ENCODE data around the gene UGT3A1. TPM values are rescaled to one million over a fixed set of nuclear protein-coding genes. Genes with fewer than 3 reads are reported as not detected.

The UGT3A1 gene
- total RNA-seq (2021), result 2.0 to 2.7 TPM (median 2.1 TPM) in 3 replicates
- Bru-seq, nascent RNA, result percentile 32 among the genes with signal in this experiment
- long read RNA-seq, experiment 1, full-length matches to known transcripts, result 4 of 10 reads
- long read RNA-seq, experiment 1, partial matches to known transcripts, result 1 of 10 reads
- long read RNA-seq, experiment 1, other reads (novel, unspliced or antisense), result 5 of 10 reads
- long read RNA-seq, experiment 2, partial matches to known transcripts, result 2 of 5 reads
- long read RNA-seq, experiment 2, other reads (novel, unspliced or antisense), result 3 of 5 reads
- long read RNA-seq, experiment 3, partial matches to known transcripts, result 1 of 1 reads
- long read RNA-seq, experiment 3, other reads (novel, unspliced or antisense), result 0 of 1 reads

- H3K27ac Mint-ChIP-seq, result no peak within 1 kb of the TSS
- H3K36me3 Mint-ChIP-seq, result no peaks in the 10 kb centered on the region
- H3K4me1 Mint-ChIP-seq, result peaks cover 13% of the 10 kb centered on the region
- POLR2A ChIA-PET, result interaction anchor here (0.5 kb wide), 1 partner anchor 588 kb away, joined by 3 read pairs; no protein-coding TSS in a partner anchor
- peak; percentile 59 for DNase-seq (ENCODE audit: low spot score)
- peak within 1 kb of the TSS; percentile 87 for H3K4me3 Mint-ChIP-seq
- TF ChIP-seq NFATC4 (CRISPR knock-in tag; IDR thresholded peaks at IDR 0.05) (no peak), IRF1 (CRISPR knock-in tag; IDR thresholded peaks at IDR 0.05) (no peak), GABPB1 (CRISPR knock-in tag; IDR thresholded peaks at IDR 0.05) (no peak), NFE2L1 (CRISPR knock-in tag; IDR thresholded peaks at IDR 0.05) (no peak), ZNF263 (CRISPR knock-in tag; IDR thresholded peaks at IDR 0.05; ENCODE audit: low read depth) (no peak), ZBTB21 (CRISPR knock-in tag; IDR thresholded peaks at IDR 0.05; ENCODE audit: borderline replicate concordance) (no peak), ZNF281 (CRISPR knock-in tag; IDR thresholded peaks at IDR 0.05) (no peak), IRF2 (CRISPR knock-in tag; IDR thresholded peaks at IDR 0.05; ENCODE audit: borderline replicate concordance, low read depth) (no peak), OVOL2 (CRISPR knock-in tag; IDR thresholded peaks at IDR 0.05; ENCODE audit: borderline replicate concordance) (no peak), MXD4 (CRISPR knock-in tag; IDR thresholded peaks at IDR 0.05; ENCODE audit: borderline replicate concordance) (no peak), ATF3 (CRISPR knock-in tag; conservative IDR thresholded peaks at IDR 0.05) (no peak), ZNF425 (CRISPR knock-in tag; conservative IDR thresholded peaks at IDR 0.05) (no peak), ZNF671 (CRISPR knock-in tag; IDR thresholded peaks at IDR 0.05) (no peak), HMGA2 (CRISPR knock-in tag; IDR thresholded peaks at IDR 0.05) (no peak), CBFB (CRISPR knock-in tag; IDR thresholded peaks at IDR 0.05; ENCODE audit: low read depth) (no peak)
- peak; percentile 95 for ATAC-seq
- peaks cover 39% of the 10 kb centered on the region for H3K27me3 Mint-ChIP-seq (ENCODE audit: low read depth)
- CTCF ChIA-PET, result interaction anchor here (1.3 to 3.6 kb wide), 4 partner anchors 27 to 88 kb away, joined by 4 to 15 read pairs (median 14); no protein-coding TSS in a partner anchor
- H3K9me3 Mint-ChIP-seq, result no peaks in the 10 kb centered on the region
Measured at GRCh38 chr5:35990941-35991611, at the start of gene UGT3A1. Gene UGT3A1 (minus strand): TSS chr5:35991390. CDS start chr5:35991240, 150 bp downstream.

GRCh38 chr5:36035696-36036095 is 44.5 kb upstream of the UGT3A1 start:
- POLR2A ChIA-PET, result no interaction called here
- Mint-ChIP-seq H3K27ac (no peak overlapping the region), H3K27me3 (ENCODE audit: low read depth) (no peaks in the 10 kb centered on the region; the same call in 1 of the 2 replicates), H3K9me3 (no peaks in the 10 kb centered on the region), H3K36me3 (no peaks in the 10 kb centered on the region), H3K4me3 (no peak overlapping the region), H3K4me1 (peaks cover 6% of the 10 kb centered on the region)
- DNase-seq (ENCODE audit: low spot score) (peak; percentile 20), ATAC-seq (peak; percentile 68)
- CTCF ChIA-PET, result no interaction called here
- TF ChIP-seq ZMAT4 (CRISPR knock-in tag; IDR thresholded peaks at IDR 0.05) (no peak), FOXP4 (CRISPR knock-in tag; IDR thresholded peaks at IDR 0.05) (no peak), NR2C2 (CRISPR knock-in tag; IDR thresholded peaks at IDR 0.05) (no peak), ZNF396 (CRISPR knock-in tag; IDR thresholded peaks at IDR 0.05; ENCODE audit: borderline replicate concordance) (no peak), ZBTB43 (CRISPR knock-in tag; IDR thresholded peaks at IDR 0.05) (no peak)

Data from WTC11 (cell line).